ENCODE measurements around the gene SH3TC1.

DNA sequence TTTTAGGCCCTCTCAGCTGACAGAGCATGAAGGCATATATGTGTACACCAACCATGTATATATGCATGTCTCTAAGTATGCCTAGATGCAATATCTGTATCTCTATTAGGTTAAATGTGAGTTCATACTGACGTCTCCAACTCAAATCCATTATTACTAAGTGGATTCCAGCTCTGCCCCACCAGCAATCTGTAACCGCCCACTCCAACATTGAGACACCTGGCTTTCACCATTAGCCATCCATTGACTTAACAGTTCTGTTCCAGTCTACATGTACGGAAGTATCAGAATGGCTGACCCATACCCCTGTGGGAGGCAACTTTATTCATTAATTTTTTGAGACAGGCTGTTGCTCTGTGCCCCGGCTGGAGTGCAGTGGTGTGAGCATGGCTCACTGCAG is 15.0 kb upstream of the SH3TC1 start:
- no peak for TF ChIP-seq CTCF (IDR thresholded peaks at IDR 0.05)
- no peak for TF ChIP-seq POLR2A (IDR thresholded peaks at IDR 0.05)
